ENCODE measurements around the gene SYT9.

The SYT9 gene

GRCh38 chr11:7495882-7496551, 244.3 kb downstream of the SYT9 start:
- Histone ChIP-seq H3K4me1 (ENCODE audit: control insufficient read depth, insufficient read depth, low read length) (peaks cover 8% of the 10 kb centered on the region), H3K4me3 (ENCODE audit: low read depth, low read length) (no peak overlapping the region)

GRCh38 chr11:7498193-7498592, 246.5 kb downstream of the SYT9 start:
- no peaks in the 10 kb centered on the region for H3K36me3 ChIP-seq (ENCODE audit: control insufficient read depth, insufficient read depth, low read length)
- H3K27me3 ChIP-seq (ENCODE audit: control insufficient read depth, insufficient read depth, low read length) = no peaks in the 10 kb centered on the region
- H3K9ac ChIP-seq (ENCODE audit: low read depth, low read length) = no peak overlapping the region
- no peaks in the 10 kb centered on the region for H3K9me3 ChIP-seq (ENCODE audit: control insufficient read depth, insufficient read depth, low read length)
- peaks cover 8% of the 10 kb centered on the region for H3K4me1 ChIP-seq (ENCODE audit: control insufficient read depth, insufficient read depth, low read length)
- H3K4me3 ChIP-seq (ENCODE audit: low read depth, low read length) = no peak overlapping the region

More at GRCh38 chr11:7495882-7496551, 244.3 kb downstream of the SYT9 start:
- no peaks in the 10 kb centered on the region for H3K27me3 ChIP-seq (ENCODE audit: control insufficient read depth, insufficient read depth, low read length)
- no peaks in the 10 kb centered on the region for H3K36me3 ChIP-seq (ENCODE audit: control insufficient read depth, insufficient read depth, low read length)
- H3K9me3 ChIP-seq (ENCODE audit: control insufficient read depth, insufficient read depth, low read length) = no peaks in the 10 kb centered on the region
- no peak overlapping the region for H3K9ac ChIP-seq (ENCODE audit: low read depth, low read length)

- Histone ChIP-seq H3K4me1 (ENCODE audit: control insufficient read depth, insufficient read depth, low read length) (peaks cover 8% of the 10 kb centered on the region), H3K27me3 (ENCODE audit: control insufficient read depth, insufficient read depth, low read length) (no peaks in the 10 kb centered on the region), H3K4me3 (ENCODE audit: low read depth, low read length) (no peak overlapping the region), H3K9ac (ENCODE audit: low read depth, low read length) (no peak overlapping the region), H3K36me3 (ENCODE audit: control insufficient read depth, insufficient read depth, low read length) (no peaks in the 10 kb centered on the region), H3K9me3 (ENCODE audit: control insufficient read depth, insufficient read depth, low read length) (no peaks in the 10 kb centered on the region)
These were observed 247.4 kb downstream of the SYT9 start for GRCh38 chr11:7499081-7499480.

GRCh38 chr11:7500251-7500650, 248.5 kb downstream of the SYT9 start:
- Histone ChIP-seq H3K4me1 (ENCODE audit: control insufficient read depth, insufficient read depth, low read length) (peaks cover 8% of the 10 kb centered on the region), H3K9ac (ENCODE audit: low read depth, low read length) (no peak overlapping the region), H3K36me3 (ENCODE audit: control insufficient read depth, insufficient read depth, low read length) (no peaks in the 10 kb centered on the region)

GRCh38 chr11:7501251-7501650, 249.5 kb downstream of the SYT9 start:
- no peaks in the 10 kb centered on the region for H3K36me3 ChIP-seq (ENCODE audit: control insufficient read depth, insufficient read depth, low read length)
- no peak overlapping the region for H3K4me3 ChIP-seq (ENCODE audit: low read depth, low read length)

More at GRCh38 chr11:7500251-7500650, 248.5 kb downstream of the SYT9 start:
- Histone ChIP-seq H3K9me3 (ENCODE audit: control insufficient read depth, insufficient read depth, low read length) (no peaks in the 10 kb centered on the region), H3K4me3 (ENCODE audit: low read depth, low read length) (no peak overlapping the region), H3K27me3 (ENCODE audit: control insufficient read depth, insufficient read depth, low read length) (no peaks in the 10 kb centered on the region)

GRCh38 chr11:7501894-7502293, 250.2 kb downstream of the SYT9 start:
- H3K9ac ChIP-seq (ENCODE audit: low read depth, low read length) = no peak overlapping the region

More at GRCh38 chr11:7501251-7501650, 249.5 kb downstream of the SYT9 start:
- Histone ChIP-seq H3K9me3 (ENCODE audit: control insufficient read depth, insufficient read depth, low read length) (no peaks in the 10 kb centered on the region), H3K9ac (ENCODE audit: low read depth, low read length) (no peak overlapping the region), H3K27me3 (ENCODE audit: control insufficient read depth, insufficient read depth, low read length) (no peaks in the 10 kb centered on the region), H3K4me1 (ENCODE audit: control insufficient read depth, insufficient read depth, low read length) (peaks cover 8% of the 10 kb centered on the region)

GRCh38 chr11:7506243-7506642, 254.5 kb downstream of the SYT9 start:
- no peaks in the 10 kb centered on the region for H3K9me3 ChIP-seq (ENCODE audit: control insufficient read depth, insufficient read depth, low read length)
- H3K36me3 ChIP-seq (ENCODE audit: control insufficient read depth, insufficient read depth, low read length) = no peaks in the 10 kb centered on the region
- H3K9ac ChIP-seq (ENCODE audit: low read depth, low read length) = no peak overlapping the region
- H3K4me3 ChIP-seq (ENCODE audit: low read depth, low read length) = no peak overlapping the region
- H3K4me1 ChIP-seq (ENCODE audit: control insufficient read depth, insufficient read depth, low read length) = no peaks in the 10 kb centered on the region
- no peaks in the 10 kb centered on the region for H3K27me3 ChIP-seq (ENCODE audit: control insufficient read depth, insufficient read depth, low read length)

More at GRCh38 chr11:7501894-7502293, 250.2 kb downstream of the SYT9 start:
- H3K36me3 ChIP-seq (ENCODE audit: control insufficient read depth, insufficient read depth, low read length) = no peaks in the 10 kb centered on the region
- H3K4me1 ChIP-seq (ENCODE audit: control insufficient read depth, insufficient read depth, low read length) = peaks cover 8% of the 10 kb centered on the region
- H3K27me3 ChIP-seq (ENCODE audit: control insufficient read depth, insufficient read depth, low read length) = no peaks in the 10 kb centered on the region
- no peaks in the 10 kb centered on the region for H3K9me3 ChIP-seq (ENCODE audit: control insufficient read depth, insufficient read depth, low read length)
- no peak overlapping the region for H3K4me3 ChIP-seq (ENCODE audit: low read depth, low read length)

GRCh38 chr11:7508087-7508486, 256.4 kb downstream of the SYT9 start:
- Histone ChIP-seq H3K9ac (ENCODE audit: low read depth, low read length) (no peak overlapping the region), H3K36me3 (ENCODE audit: control insufficient read depth, insufficient read depth, low read length) (no peaks in the 10 kb centered on the region), H3K4me3 (ENCODE audit: low read depth, low read length) (no peak overlapping the region), H3K4me1 (ENCODE audit: control insufficient read depth, insufficient read depth, low read length) (peaks cover 5% of the 10 kb centered on the region), H3K27me3 (ENCODE audit: control insufficient read depth, insufficient read depth, low read length) (no peaks in the 10 kb centered on the region), H3K9me3 (ENCODE audit: control insufficient read depth, insufficient read depth, low read length) (no peaks in the 10 kb centered on the region)

GRCh38 chr11:7509966-7510365, 258.3 kb downstream of the SYT9 start:
- H3K4me3 ChIP-seq (ENCODE audit: low read depth, low read length) = no peak overlapping the region
- no peaks in the 10 kb centered on the region for H3K36me3 ChIP-seq (ENCODE audit: control insufficient read depth, insufficient read depth, low read length)
- peaks cover 9% of the 10 kb centered on the region for H3K27me3 ChIP-seq (ENCODE audit: control insufficient read depth, insufficient read depth, low read length)
- H3K9me3 ChIP-seq (ENCODE audit: control insufficient read depth, insufficient read depth, low read length) = no peaks in the 10 kb centered on the region
- H3K4me1 ChIP-seq (ENCODE audit: control insufficient read depth, insufficient read depth, low read length) = peaks cover 5% of the 10 kb centered on the region
- no peak overlapping the region for H3K9ac ChIP-seq (ENCODE audit: low read depth, low read length)

GRCh38 chr11:7511401-7511800, 259.7 kb downstream of the SYT9 start:
- H3K9ac ChIP-seq (ENCODE audit: low read depth, low read length) = no peak overlapping the region
- H3K36me3 ChIP-seq (ENCODE audit: control insufficient read depth, insufficient read depth, low read length) = no peaks in the 10 kb centered on the region
- peaks cover 16% of the 10 kb centered on the region for H3K27me3 ChIP-seq (ENCODE audit: control insufficient read depth, insufficient read depth, low read length)
- H3K9me3 ChIP-seq (ENCODE audit: control insufficient read depth, insufficient read depth, low read length) = no peaks in the 10 kb centered on the region
- H3K4me1 ChIP-seq (ENCODE audit: control insufficient read depth, insufficient read depth, low read length) = peaks cover 5% of the 10 kb centered on the region
- no peak overlapping the region for H3K4me3 ChIP-seq (ENCODE audit: low read depth, low read length)

GRCh38 chr11:7512525-7513233, 261.0 kb downstream of the SYT9 start:
- H3K9me3 ChIP-seq (ENCODE audit: control insufficient read depth, insufficient read depth, low read length) = no peaks in the 10 kb centered on the region
- no peaks in the 10 kb centered on the region for H3K36me3 ChIP-seq (ENCODE audit: control insufficient read depth, insufficient read depth, low read length)
- H3K4me3 ChIP-seq (ENCODE audit: low read depth, low read length) = peak overlapping the region; percentile 85
- peaks cover 16% of the 10 kb centered on the region for H3K27me3 ChIP-seq (ENCODE audit: control insufficient read depth, insufficient read depth, low read length)
- peaks cover 5% of the 10 kb centered on the region for H3K4me1 ChIP-seq (ENCODE audit: control insufficient read depth, insufficient read depth, low read length)
- no peak overlapping the region for H3K9ac ChIP-seq (ENCODE audit: low read depth, low read length)
